ENCODE data around the gene HAP1.
A peak's percentile ranks its signal among the peaks of the same experiment; 100 is the strongest.

Gene HAP1

GRCh38 chr17:41725134-41725533, 9.3 kb downstream of the HAP1 start:
- no peak for DNase-seq (ENCODE audit: low spot score)
- ChIA-PET CTCF (no interaction called here), POLR2A (ENCODE audit: low non-redundant PET) (no interaction called here)
- H3K27ac ChIP-seq: peak overlapping the region; percentile 74
- no peak for TF ChIP-seq CTCF (conservative IDR thresholded peaks at IDR 0.05; ENCODE audit: low read depth)

GRCh38 chr17:41724476-41725050, 9.9 kb downstream of the HAP1 start:
- peak overlapping the region; percentile 74; the same call in 1 of the 2 replicates for H3K27ac ChIP-seq
- no peak for TF ChIP-seq CTCF (conservative IDR thresholded peaks at IDR 0.05; ENCODE audit: low read depth)
- ChIA-PET POLR2A (ENCODE audit: low non-redundant PET) (no interaction called here), CTCF (no interaction called here)
- no peak for DNase-seq (ENCODE audit: low spot score)

DNA sequence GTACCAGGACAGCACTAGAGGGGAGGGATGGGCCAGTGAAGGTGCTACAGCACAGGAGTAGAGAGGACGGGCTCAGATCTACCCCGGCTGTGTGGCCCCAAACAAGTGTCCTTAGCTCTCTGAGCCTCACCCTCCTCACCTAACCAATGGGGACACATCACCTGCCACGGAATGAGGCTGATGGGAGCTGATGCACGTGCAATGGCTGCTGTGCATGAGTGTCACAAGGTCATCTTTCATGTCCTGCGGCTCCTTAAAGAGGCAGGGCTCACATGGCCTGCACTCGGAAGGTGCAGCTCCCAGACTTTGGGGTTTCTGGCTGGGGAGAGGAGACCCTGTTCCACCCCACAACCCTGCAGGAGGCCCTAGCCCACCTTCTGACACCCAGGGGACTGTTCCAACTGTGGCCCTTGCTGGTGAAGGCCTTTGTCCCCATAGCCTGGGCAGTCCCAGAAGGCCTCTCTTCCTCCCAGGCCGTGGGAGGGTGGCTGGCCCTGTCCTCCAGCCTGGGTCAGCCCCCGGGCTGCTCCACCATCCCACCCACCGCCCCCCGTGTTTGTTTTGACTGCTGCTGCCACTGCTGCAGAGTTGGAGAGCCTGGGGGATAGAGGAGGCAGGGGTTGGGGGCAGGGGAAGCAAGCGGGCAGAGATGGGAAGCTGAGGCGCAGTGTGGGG, 10.5 kb downstream of the HAP1 start:
- CTCF ChIA-PET: interaction anchor here (0.6 kb wide), 1 partner anchor 26 kb away, joined by 3 read pairs; no protein-coding TSS in a partner anchor
- no peak for TF ChIP-seq CTCF (conservative IDR thresholded peaks at IDR 0.05; ENCODE audit: low read depth)
- H3K27ac ChIP-seq: no peak overlapping the region
- DNase-seq (ENCODE audit: low spot score): no peak
- POLR2A ChIA-PET (ENCODE audit: low non-redundant PET): no interaction called here

GRCh38 chr17:41722231-41722630, 12.2 kb downstream of the HAP1 start:
- H3K27ac ChIP-seq: no peak overlapping the region
- DNase-seq (ENCODE audit: low spot score): no peak
- no peak for TF ChIP-seq CTCF (conservative IDR thresholded peaks at IDR 0.05; ENCODE audit: low read depth)
- POLR2A ChIA-PET (ENCODE audit: low non-redundant PET): no interaction called here
- CTCF ChIA-PET: no interaction called here

- ChIA-PET POLR2A (ENCODE audit: low non-redundant PET) (interaction anchor here (1.5 kb wide), 1 partner anchor 16 kb away, joined by 7 read pairs; the partner anchor contains the start of gene HAP1), CTCF (interaction anchor here (1.4 kb wide), 1 partner anchor 22 kb away, joined by 7 read pairs; no protein-coding TSS in a partner anchor)
- peak overlapping the region; percentile 67 for H3K27ac ChIP-seq
- TF ChIP-seq CTCF (conservative IDR thresholded peaks at IDR 0.05; ENCODE audit: low read depth): no peak
- no peak for DNase-seq (ENCODE audit: low spot score)
Observed at GRCh38 chr17:41718287-41718645, 16.2 kb downstream of the HAP1 start.

- ChIA-PET POLR2A (ENCODE audit: low non-redundant PET) (interaction anchor here (0.6 to 1.5 kb wide), 2 partner anchors 17 to 64 kb away, joined by 4 to 7 read pairs; partner anchors contain the start of gene HAP1), CTCF (interaction anchor here (0.6 to 1.4 kb wide), 2 partner anchors 22 to 206 kb away, joined by 4 to 7 read pairs; no protein-coding TSS in a partner anchor)
- H3K27ac ChIP-seq: peak overlapping the region; percentile 67
- TF ChIP-seq CTCF (conservative IDR thresholded peaks at IDR 0.05; ENCODE audit: low read depth): no peak
- DNase-seq (ENCODE audit: low spot score): peak; percentile 60
Observed at GRCh38 chr17:41717408-41718286, 16.8 kb downstream of the HAP1 start.

All from RWPE1 (cell line).